HUES64 (cell line): ENCODE results near the gene GALNTL6.

Experiments used
- H3K27ac ChIP-seq: 2 replicates; pipeline ENCODE4 v1.7.0; 2013; ENCODE audit warnings: low read depth, low read length, inconsistent platforms
- H3K27me3 ChIP-seq: 2 replicates; pipeline ENCODE4 v1.6.1; 2013; ENCODE audit warnings: mild to moderate bottlenecking, low read length; ENCODE audit not compliant: insufficient read depth
- H3K36me3 ChIP-seq: 2 replicates; pipeline ENCODE4 v1.6.1; 2013; ENCODE audit warnings: mild to moderate bottlenecking, low read length; ENCODE audit not compliant: insufficient read depth
- H3K4me1 ChIP-seq: 2 replicates; pipeline ENCODE4 v1.6.1; 2013; ENCODE audit warnings: mild to moderate bottlenecking, low read length, moderate library complexity; ENCODE audit not compliant: insufficient read depth
- H3K4me3 ChIP-seq: 2 replicates; pipeline ENCODE4 v1.5.1; 2013; ENCODE audit warnings: mild to moderate bottlenecking, low read length, moderate library complexity
- H3K9ac ChIP-seq: 2 replicates; pipeline ENCODE4 v1.6.1; 2013; ENCODE audit warnings: mild to moderate bottlenecking, low read depth, low read length
- H3K9me3 ChIP-seq: 2 replicates; pipeline ENCODE4 v1.6.1; 2013; ENCODE audit warnings: low read depth, low read length; ENCODE audit not compliant: insufficient read depth
- WGBS: fragments of 150-250, 120-280 bp; methylation state at CpG from one replicate; pipeline ENCODE4 v1.1.7; 2013; ENCODE audit warnings: missing lambda C conversion rate; 5-methylcytosine and 5-hydroxymethylcytosine counted together

GALNTL6 gene

DNA sequence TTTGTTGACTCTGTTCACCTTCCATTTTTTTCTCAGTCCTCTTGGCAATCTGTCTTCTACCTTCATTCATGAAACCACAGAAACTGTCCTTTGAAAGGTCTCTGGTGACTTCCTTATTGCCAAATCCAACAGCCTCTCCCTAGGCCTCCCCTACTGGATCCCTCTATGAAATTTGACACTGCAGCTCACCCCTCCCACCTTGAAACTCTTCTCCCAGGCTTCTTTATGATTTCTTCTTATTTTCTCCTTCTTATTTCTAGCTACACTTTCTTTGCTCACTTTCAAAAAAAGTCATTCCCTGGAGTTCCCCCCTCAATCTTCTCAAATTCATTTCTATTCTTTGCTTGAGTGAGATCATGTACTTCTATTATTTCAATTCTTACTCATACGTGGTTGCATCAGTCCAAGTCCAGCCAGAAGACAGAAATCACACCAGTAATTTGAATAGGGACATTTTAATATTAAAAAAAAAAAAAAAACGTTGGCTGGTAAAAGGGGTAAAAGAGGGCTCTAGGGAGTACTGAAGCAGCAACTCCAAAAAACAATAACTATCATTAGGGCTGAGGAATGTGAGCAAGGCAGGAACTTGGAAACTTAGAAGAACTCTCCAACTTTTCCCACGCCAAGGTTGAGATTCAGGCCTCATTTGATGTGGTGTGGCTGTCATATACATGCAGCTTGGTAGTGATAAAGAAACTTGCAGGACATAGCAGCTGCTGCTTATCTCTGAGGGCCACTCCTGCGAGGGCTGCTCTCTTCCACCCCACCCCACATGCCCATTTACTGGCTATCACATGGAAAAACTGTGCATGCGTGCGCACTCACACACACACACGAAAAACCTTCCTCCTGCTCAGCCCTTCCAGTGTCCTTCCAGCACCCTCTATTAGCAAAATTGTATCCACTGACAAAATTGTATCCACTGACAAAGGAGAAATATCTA lies 1185.6 kb downstream of the GALNTL6 start:
- Histone ChIP-seq H3K9ac (no peak overlapping the region), H3K4me3 (no peak overlapping the region), H3K36me3 (no peaks in the 10 kb centered on the region), H3K27ac (no peak overlapping the region), H3K27me3 (no peaks in the 10 kb centered on the region), H3K9me3 (no peaks in the 10 kb centered on the region), H3K4me1 (peaks cover 10% of the 10 kb centered on the region; the same call in 1 of the 2 replicates)
- 96% methylated on average over 6 of the region's 7 CpGs for WGBS

DNA sequence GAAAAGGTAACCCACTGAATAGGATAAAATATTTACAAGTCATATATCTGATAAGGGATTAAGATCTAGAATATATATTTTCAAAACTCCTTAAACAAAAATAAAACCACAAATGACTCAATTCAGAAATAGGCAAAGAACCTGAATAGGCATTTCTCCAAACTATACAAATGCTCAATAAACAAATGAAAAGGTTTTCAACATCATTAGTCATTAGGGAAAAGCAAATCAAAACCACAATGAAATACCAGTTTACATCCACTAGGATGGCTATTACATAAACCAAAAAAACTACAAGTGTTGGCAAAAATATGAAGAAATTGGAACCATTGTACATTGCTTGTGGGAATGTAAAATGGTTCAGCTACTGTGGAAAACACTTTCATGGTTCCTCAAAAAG lies 1188.4 kb downstream of the GALNTL6 start:
- no peak overlapping the region for H3K9ac ChIP-seq
- no peaks in the 10 kb centered on the region for H3K36me3 ChIP-seq
- no peaks in the 10 kb centered on the region for H3K9me3 ChIP-seq
- H3K4me1 ChIP-seq, result peaks cover 10% of the 10 kb centered on the region; the same call in 1 of the 2 replicates
- H3K27me3 ChIP-seq, result no peaks in the 10 kb centered on the region
- H3K27ac ChIP-seq, result no peak overlapping the region
- H3K4me3 ChIP-seq, result no peak overlapping the region

DNA sequence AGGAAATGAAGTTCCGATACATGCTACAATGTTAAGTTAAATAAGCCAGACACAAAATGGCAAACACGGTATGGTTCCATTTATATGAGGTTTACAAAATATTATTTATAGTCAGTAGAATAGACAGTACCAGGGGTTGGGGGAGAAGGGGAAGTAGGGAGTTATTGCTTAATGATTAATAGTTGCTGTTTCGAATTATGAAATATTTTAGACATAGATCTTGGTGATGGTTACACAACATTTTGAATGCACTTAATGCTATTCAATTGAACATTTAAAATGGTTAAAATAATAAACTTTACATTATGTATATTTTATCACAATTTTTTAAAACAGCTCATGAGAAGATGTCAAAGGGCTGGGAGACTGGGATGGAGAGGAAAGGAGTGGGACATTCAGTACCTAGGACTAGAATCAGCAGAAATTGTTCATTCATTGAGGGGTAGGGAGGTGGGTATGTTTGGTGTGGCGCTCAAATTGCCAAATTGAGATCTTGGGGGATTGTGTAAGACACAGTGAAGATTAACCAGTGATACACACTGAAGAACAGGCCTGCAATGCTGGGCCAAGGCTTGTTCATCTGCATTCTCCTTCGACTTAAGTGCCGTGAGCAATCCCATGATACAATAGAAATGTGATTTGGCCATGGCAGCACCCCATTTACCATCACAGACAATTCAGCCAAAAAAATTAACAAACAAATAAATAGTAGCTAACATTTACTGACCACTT lies 1189.8 kb downstream of the GALNTL6 start:
- Histone ChIP-seq H3K27ac (no peak overlapping the region), H3K9me3 (no peaks in the 10 kb centered on the region), H3K27me3 (no peaks in the 10 kb centered on the region), H3K4me3 (no peak overlapping the region), H3K9ac (no peak overlapping the region), H3K4me1 (peaks cover 10% of the 10 kb centered on the region; the same call in 1 of the 2 replicates), H3K36me3 (no peaks in the 10 kb centered on the region)
- 93% methylated on average over 6 of the region's 6 CpGs for WGBS

DNA sequence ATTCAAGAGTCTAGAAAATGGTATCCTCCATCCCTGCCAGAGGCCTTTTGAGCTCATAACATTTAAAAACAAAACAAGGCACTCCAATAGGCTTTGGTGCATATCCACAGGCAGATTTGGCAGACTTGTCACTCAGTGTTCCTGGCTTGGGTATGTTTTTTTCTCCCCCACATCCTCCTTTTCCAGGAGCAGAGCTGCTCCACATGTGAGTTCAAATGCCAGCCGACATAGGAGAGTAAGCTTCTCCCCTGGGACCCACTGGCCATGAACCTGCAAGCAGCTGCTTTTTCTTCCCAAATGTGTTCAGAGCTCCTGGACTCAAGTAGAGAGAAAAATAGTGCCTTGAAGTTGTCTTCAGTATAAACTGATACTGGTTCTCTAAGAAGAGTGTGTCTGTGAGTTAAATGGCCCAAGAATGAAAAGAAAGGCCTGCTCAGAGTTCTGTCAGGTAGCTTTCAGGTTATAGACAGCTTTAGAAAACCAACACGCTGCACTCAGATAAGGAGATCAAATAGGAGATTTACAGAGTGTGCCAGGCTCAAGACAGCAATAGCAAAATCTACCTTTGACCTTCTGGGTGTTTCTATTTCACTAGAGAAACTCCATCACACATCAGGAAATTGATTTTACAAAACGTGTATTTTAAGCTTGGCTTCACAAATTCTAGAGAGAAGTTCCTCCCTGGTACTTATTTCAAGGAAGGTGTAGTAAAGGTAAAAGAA lies 1192.9 kb downstream of the GALNTL6 start:
- Histone ChIP-seq H3K9me3 (no peaks in the 10 kb centered on the region), H3K4me3 (no peak overlapping the region), H3K36me3 (no peaks in the 10 kb centered on the region), H3K27me3 (no peaks in the 10 kb centered on the region), H3K4me1 (no peaks in the 10 kb centered on the region), H3K27ac (no peak overlapping the region), H3K9ac (no peak overlapping the region)
- WGBS, result 94% methylated on average over 3 of the region's 3 CpGs

DNA sequence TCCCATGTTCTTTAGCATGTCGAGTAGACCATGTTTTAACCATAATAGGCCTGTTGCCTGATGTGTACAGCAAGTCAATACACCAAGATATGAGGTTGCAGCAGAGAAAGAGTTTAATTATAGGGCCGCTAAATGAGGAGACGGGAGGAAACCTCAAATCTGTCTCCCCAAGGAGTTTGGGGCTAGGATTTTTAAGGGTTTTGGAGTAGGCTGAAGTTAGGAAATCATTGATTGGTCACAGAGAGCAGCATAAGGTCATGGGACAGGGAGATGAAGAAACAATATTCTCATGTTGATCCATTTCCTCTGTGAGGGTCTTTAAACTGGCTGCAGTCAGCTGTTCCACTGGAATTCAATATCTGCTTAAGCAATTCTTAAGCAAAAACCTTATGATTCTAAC lies 1195.2 kb downstream of the GALNTL6 start:
- H3K9ac ChIP-seq, result no peak overlapping the region
- H3K9me3 ChIP-seq, result no peaks in the 10 kb centered on the region
- H3K27me3 ChIP-seq, result no peaks in the 10 kb centered on the region
- 92% methylated on average over 3 of the region's 3 CpGs for WGBS
- H3K27ac ChIP-seq, result no peak overlapping the region
- H3K36me3 ChIP-seq, result no peaks in the 10 kb centered on the region
- H3K4me3 ChIP-seq, result no peak overlapping the region
- peaks cover 4% of the 10 kb centered on the region for H3K4me1 ChIP-seq

DNA sequence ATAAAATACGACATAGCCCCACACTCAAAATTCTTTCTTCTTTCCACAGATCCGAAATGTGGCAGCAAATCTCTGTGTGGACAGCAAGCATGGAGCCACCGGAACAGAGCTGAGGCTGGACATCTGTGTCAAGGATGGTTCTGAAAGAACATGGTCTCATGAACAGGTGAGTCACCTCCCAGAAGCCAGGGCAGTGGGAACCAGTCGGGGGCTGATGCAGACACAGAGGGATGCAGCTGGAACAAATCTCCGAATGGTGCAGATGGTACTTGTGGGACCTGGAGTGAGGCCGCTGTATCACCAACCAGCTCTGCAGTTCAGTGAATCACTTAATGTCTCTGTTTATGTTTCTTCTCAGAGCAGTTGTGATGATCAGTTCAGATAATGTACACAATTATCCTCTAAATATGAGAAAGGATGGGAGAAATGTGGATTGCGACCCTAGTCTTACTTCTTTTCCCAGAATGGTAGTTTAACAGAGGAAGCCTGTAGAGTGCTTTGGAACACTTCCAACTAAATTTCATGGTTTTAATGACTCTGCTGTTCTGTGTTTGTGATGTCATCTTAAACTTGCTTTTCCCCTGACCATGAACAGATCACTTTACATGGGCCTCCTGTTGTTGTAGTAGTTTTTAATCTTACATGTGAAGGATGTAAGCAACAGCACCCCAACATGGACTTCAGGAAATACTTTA lies 1196.1 kb downstream of the GALNTL6 start:
- Histone ChIP-seq H3K27me3 (no peaks in the 10 kb centered on the region), H3K4me3 (no peak overlapping the region), H3K9ac (no peak overlapping the region), H3K27ac (no peak overlapping the region), H3K36me3 (no peaks in the 10 kb centered on the region), H3K9me3 (no peaks in the 10 kb centered on the region), H3K4me1 (peaks cover 12% of the 10 kb centered on the region)
- WGBS, result 95% methylated on average over 6 of the region's 7 CpGs

DNA sequence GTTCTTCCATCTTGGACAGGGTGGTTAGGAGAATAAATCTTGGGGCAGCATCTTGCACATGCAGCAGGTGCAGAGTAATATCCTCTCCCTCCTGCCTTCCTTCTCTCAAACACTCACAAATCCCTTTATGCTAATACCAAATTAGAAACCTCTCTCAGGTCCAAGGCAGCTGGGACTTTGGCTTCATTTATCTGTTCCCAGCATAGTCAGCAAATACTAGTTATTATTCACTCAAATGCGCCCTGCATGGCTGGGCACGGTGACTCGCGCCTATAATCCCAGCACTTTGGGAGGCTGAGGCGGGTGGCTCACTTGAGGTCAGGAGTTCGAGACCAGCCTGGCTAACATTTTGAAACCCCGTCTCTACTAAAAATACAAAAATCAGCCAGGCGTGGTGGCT lies 1199.4 kb downstream of the GALNTL6 start:
- Histone ChIP-seq H3K4me1 (peaks cover 17% of the 10 kb centered on the region), H3K27me3 (no peaks in the 10 kb centered on the region), H3K36me3 (no peaks in the 10 kb centered on the region), H3K4me3 (no peak overlapping the region), H3K9ac (no peak overlapping the region), H3K9me3 (no peaks in the 10 kb centered on the region), H3K27ac (no peak overlapping the region)
- WGBS, result 96% methylated on average over 6 of the region's 8 CpGs

DNA sequence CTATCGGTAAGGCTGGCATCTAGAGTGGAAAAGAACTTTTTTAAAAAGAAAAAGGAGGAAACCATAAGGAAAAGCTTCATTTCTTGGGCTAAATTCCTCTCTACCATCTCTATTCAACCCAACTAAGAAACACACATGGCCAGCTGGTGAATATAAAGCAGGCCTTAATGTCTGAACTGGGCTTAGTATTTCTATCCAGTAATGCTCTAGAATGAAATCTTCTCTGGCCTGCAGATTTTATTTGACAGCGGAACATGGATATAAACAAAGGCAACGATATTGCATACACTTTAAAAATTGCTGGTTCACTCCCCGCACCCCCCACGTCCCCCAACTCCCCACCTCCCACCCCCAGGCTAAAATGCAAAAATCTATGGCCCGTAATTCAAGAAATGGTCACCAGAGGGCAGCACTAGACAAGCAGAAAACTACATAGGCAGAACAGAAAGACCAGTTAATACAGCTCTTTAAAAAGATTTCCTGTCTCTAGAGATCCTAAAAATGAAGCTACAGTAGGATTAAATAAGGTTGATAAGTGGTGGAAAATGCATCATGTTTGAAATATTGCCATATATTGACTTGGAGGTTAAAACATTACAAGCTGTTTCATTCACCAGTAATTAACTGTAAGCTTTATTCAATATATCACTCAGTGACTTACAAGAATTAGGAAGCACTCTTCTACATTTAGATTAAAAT lies 1200.2 kb downstream of the GALNTL6 start:
- no peaks in the 10 kb centered on the region for H3K36me3 ChIP-seq
- no peaks in the 10 kb centered on the region for H3K9me3 ChIP-seq
- 24% methylated on average over 6 of the region's 6 CpGs for WGBS
- H3K4me3 ChIP-seq, result no peak overlapping the region
- H3K27me3 ChIP-seq, result no peaks in the 10 kb centered on the region
- H3K27ac ChIP-seq, result no peak overlapping the region
- no peak overlapping the region for H3K9ac ChIP-seq
- H3K4me1 ChIP-seq, result peaks cover 17% of the 10 kb centered on the region

DNA sequence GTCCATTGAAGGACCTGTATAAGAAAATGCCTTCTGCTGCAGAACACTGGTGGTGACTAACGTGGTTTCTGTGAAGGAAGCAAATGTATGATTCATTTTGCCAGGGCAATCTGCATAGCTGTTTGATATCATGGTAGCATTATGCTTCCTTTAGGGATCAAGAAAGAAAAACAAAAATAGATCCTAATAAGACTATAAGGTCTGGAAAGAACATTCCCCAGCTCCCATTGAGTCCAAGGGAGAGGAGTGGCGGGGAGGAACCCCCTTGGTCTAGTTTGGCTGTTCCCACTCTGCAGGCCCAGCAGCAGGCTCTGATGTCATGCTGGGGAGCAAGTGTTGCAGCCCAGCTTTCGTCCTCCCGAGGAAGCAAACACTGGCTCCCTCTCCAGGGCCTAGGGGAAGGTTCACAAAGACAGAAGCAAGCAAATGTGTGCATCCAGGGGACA lies 1200.9 kb downstream of the GALNTL6 start:
- 25% methylated on average over 4 of the region's 4 CpGs for WGBS
- peak overlapping the region; percentile 61 for H3K27ac ChIP-seq

DNA sequence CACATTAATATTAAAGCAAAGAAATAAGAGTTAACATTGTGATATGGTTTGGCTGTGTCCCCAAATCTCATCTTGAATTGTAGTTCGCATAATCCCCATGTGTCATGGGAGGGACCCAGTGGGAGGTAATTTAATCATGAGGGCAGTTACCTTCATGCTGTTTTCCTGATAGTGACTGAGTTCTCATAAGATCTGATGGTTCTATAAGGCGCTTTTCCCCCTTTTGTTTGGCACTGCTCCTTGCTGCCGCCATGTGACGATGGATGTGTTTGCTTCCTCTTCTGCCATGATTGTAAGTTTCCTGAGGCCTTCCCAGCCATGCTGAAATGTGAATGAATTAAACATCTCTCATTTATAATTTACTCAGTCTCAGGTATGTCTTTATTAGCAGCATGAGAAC lies 1201.6 kb downstream of the GALNTL6 start:
- Histone ChIP-seq H3K9me3 (no peaks in the 10 kb centered on the region), H3K27ac (peak overlapping the region; percentile 61), H3K27me3 (no peaks in the 10 kb centered on the region), H3K4me3 (no peak overlapping the region), H3K36me3 (no peaks in the 10 kb centered on the region), H3K9ac (no peak overlapping the region), H3K4me1 (peaks cover 17% of the 10 kb centered on the region)
- WGBS, result 93% methylated on average over 4 of the region's 4 CpGs

More for the DNA sequence above, 1200.9 kb downstream of the GALNTL6 start:
- Histone ChIP-seq H3K27me3 (no peaks in the 10 kb centered on the region), H3K9ac (no peak overlapping the region), H3K4me1 (peaks cover 17% of the 10 kb centered on the region), H3K9me3 (no peaks in the 10 kb centered on the region), H3K4me3 (no peak overlapping the region), H3K36me3 (no peaks in the 10 kb centered on the region)
